ENCODE data around the gene SSR4.

Gene SSR4

DNA sequence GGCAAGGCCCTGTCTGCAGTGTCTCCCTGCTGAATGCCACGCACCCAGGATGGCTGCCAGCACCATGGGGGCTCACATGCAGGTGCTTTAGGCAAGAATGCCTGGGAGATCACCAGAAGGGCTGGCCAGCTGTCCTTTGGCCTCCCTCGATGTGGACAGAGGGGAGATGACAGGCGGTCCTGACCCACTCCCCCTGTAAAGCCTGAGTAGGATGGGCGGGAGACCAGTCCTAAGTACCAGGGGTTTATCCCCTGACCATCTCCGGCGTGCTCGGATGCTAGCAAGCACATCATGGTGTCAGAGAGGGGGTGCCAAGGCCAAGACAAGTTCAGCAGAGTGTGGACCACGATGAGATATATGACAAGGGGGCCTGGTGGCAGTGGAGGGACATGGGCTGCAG lies 30.6 kb downstream of the SSR4 start:
- TF ChIP-seq, protein P1, sequence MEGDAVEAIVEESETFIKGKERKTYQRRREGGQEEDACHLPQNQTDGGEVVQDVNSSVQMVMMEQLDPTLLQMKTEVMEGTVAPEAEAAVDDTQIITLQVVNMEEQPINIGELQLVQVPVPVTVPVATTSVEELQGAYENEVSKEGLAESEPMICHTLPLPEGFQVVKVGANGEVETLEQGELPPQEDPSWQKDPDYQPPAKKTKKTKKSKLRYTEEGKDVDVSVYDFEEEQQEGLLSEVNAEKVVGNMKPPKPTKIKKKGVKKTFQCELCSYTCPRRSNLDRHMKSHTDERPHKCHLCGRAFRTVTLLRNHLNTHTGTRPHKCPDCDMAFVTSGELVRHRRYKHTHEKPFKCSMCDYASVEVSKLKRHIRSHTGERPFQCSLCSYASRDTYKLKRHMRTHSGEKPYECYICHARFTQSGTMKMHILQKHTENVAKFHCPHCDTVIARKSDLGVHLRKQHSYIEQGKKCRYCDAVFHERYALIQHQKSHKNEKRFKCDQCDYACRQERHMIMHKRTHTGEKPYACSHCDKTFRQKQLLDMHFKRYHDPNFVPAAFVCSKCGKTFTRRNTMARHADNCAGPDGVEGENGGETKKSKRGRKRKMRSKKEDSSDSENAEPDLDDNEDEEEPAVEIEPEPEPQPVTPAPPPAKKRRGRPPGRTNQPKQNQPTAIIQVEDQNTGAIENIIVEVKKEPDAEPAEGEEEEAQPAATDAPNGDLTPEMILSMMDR (IDR thresholded peaks at IDR 0.05; ENCODE audit: extremely low read depth, missing control alignments) = no peak
- no peak for DNase-seq (ENCODE audit: low spot score)

DNA sequence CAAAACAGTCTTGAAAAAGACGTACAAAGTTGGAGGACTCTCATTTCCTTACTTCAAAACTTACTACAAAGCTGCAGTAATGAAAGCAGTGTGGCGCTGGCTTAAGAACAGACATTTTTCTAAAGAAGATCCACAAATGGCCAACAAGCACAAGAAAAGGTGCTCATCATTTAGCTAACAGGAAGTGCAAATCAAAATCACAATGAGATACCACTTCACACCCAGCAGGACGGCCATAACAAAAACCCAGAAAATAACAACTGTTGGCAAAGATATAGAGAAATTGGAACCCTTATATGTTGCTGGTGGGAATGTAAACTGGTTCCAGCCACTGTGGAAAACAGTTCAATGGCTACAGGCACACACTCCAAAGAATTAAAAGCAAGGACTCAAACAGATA lies 32.5 kb downstream of the SSR4 start:
- DNase-seq (ENCODE audit: low spot score) = no peak
- TF ChIP-seq, protein P1 (IDR thresholded peaks at IDR 0.05; ENCODE audit: extremely low read depth, missing control alignments) = no peak

DNA sequence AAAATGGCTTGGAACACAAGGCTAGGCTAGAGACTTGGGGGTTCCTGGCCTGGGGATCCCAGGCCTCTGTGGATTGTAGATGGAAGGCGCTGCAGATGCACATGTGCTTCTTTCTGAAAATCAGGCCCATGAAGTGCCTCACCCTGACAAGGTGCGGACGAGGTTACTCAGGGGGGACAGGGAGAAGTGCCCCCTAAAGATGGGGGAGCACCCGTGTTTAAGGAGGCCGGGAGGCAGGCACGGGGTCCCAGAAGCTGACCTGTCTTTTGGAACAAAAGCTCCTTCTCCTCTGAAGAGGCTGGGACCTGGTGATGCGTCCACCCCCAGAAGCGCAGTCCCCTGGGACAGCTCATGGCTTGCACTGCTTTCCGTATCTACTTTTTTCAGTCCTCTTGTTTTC lies 33.4 kb downstream of the SSR4 start:
- TF ChIP-seq, protein P1 (IDR thresholded peaks at IDR 0.05; ENCODE audit: extremely low read depth, missing control alignments) = no peak
- DNase-seq (ENCODE audit: low spot score) = no peak

DNA sequence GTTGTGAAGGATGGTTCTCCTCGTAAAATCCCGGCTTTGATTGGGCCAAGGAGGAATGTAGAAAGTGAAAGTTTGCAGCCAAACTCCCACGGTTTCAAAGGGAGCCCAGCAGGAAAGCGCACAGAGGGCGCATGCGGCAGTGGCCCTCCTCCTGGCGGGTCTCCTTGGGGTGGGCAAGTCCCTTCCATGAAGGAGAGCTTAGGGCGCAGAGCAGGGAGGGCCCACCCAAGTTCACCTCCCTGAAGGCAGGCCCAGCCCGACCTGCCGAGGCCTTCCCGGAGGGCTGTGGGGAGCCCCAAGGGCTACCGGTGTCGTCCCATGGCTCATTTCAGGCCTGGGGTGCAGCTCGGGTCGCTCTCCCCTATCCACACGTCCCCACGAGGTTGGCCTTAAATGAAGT lies 33.8 kb downstream of the SSR4 start:
- DNase-seq (ENCODE audit: low spot score) = peak; percentile 7
- TF ChIP-seq, protein P1 (IDR thresholded peaks at IDR 0.05; ENCODE audit: extremely low read depth, missing control alignments) = no peak

DNA sequence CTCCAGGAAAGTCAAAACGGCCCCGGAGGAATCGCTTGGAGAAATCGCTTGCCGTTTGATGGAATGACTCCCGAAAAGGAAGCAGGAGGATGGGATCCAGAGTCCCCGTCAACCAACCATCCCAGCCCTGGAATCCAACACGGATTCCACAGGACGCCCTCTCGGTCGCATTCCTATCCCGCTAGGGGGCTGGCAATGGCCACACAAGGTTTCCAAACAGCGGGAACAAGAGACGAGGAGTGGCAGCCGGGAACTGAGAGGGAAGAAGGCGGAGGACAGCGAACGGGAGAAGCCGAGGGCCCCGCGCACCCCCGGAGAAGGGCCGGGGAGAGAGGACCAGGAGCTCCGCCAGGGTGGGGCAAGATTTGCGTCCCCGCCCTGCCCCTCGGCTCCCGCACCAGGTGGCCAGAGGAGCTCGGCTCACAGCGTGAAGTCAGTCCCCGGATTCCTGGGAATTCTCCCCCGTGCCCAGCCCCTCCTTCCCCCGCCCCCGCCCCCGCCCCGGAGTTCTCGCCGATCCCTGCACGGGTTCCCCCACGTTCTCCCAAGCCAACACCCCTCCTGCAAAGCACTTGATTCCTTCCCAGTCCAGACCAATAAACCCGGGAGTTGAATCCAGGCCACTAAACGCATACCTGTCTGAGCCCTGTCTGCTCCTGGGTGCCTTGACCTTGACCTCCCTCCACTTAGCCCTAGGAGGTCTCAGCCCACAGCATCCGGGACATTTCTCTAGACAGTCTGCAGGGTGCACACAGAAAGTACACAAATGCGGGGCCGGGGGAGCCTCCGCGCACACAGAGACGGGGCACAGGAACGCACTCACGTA lies 34.5 kb downstream of the SSR4 start:
- peak; percentile 7 for DNase-seq (ENCODE audit: low spot score)
- TF ChIP-seq, protein P1 (IDR thresholded peaks at IDR 0.05; ENCODE audit: extremely low read depth, missing control alignments) = no peak

DNA sequence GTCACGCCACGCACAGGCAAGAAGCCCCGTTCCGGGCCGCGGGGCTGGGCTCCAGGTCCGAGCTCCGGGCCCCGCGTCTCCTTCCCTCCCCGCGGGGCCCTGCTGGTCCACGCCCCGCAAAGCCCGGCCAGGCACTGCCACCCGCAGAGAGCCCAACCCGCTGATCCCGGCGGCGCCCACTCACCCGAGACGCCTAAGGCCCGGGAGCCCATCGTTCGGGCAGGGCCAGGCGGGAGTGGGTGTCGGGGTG lies 35.0 kb downstream of the SSR4 start:
- no peak for DNase-seq (ENCODE audit: low spot score)
- TF ChIP-seq, protein P1 (IDR thresholded peaks at IDR 0.05; ENCODE audit: extremely low read depth, missing control alignments) = no peak

DNA sequence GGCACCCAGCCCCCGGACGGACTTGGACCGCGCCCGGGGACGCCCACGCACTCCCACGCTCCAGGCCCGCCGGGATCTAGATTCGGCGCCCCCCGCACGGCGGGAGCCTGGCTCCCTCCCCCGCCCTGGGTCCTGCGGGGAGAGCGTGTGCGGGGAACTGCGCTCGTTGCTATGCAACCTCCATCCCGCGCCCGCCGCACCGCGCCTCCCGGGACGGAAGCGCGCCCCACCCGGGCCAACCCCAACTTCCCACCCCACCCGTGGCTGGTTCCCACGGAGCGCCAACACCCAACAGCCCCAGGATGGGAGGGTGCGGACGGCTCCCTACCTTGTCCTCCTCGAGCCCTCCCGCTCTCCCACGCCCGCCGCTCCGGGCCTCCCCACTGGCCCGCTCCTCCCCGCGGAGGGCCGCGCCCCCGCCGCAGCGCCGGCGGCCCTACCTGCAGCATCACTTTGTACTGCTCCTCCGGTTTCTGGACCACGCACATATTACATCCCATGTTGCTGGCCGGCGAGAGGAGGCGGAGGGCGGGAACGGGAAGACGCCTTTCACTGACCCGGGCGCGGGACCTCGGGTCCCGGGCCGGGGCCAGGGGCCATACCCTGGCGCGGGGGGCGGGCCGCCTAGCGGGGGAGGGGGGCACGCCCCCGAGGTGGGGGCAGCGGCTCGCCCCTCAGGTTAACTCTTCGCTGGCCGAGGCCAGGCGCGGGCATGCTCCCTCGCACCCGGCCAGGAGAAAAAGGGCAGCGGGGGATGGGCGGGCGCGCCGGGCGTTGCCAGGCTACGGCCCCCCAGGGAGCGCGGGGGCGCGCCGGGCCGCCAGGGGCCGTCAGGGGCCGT lies 35.6 kb downstream of the SSR4 start, which contains the start of gene PDZD4:
TSS of gene PDZD4 (minus strand) at position 746 of the 841 bp plus-strand sequence. CDS start at position 500, 246 bp downstream.
- TF ChIP-seq, protein P1 (IDR thresholded peaks at IDR 0.05; ENCODE audit: extremely low read depth, missing control alignments) = no peak
- DNase-seq (ENCODE audit: low spot score) = peak; percentile 28
